Measurements from ENCODE around the gene GALNT7. TPM values are rescaled to one million over a fixed set of nuclear protein-coding genes. Genes with fewer than 3 reads are reported as not detected.

Gene GALNT7
- total RNA-seq, 1 donor from 2014 or later: 29.6 TPM

- no peak for DNase-seq (ENCODE audit: low spot score)
Measured at GRCh38 chr4:173261052-173261451, 92.4 kb downstream of the GALNT7 start.

DNA sequence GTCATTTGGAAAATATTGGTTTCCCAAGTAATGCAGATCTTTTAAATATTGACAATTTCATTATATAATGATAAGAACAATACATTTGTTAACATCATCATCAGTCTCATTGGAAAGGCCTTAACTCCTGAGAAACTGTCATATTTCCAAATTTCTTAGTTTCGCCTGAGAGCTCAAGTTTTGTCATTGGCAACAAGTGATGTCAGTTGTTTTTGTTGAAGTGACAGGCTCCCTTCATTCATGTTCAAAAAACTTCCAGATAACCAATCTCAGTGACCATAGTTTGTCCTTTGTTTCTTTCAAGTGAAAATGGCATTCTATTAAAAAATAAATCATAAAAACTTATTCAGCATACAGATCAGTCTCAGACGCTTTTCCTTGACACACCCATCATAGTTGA lies 93.8 kb downstream of the GALNT7 start:
- DNase-seq (ENCODE audit: low spot score): no peak

DNA sequence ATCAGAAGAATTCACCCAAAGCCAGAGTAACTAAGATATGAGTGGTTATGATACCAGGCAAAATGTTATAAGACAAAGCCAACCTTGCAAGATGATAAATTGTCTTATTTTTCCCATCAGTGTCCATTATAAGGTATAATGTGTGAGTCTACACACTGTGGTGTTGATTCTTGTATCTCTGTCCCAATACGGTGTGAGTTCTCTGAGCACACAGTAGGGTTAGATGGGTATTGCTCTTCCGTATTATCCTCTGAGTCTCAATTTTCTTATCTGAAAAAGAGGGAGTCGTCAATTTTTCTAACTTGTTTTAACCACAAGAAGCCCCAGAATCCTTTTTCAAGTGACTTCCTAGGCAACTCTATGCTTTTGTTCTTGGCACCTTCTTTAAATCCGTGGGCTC lies 95.6 kb downstream of the GALNT7 start:
- no peak for DNase-seq (ENCODE audit: low spot score)

- peak; percentile 80 for DNase-seq (ENCODE audit: low spot score)
Measured at GRCh38 chr4:173264684-173265185, 96.1 kb downstream of the GALNT7 start.

GRCh38 chr4:173265751-173266150 lies 97.1 kb downstream of the GALNT7 start:
- DNase-seq (ENCODE audit: low spot score): peak; percentile 97

GRCh38 chr4:173267711-173268110 lies 99.1 kb downstream of the GALNT7 start:
- no peak for DNase-seq (ENCODE audit: low spot score)

GRCh38 chr4:173269280-173269679 lies 100.7 kb downstream of the GALNT7 start:
- DNase-seq (ENCODE audit: low spot score): no peak

GRCh38 chr4:173270312-173271027 lies 101.9 kb downstream of the GALNT7 start:
- peak; percentile 96 for DNase-seq (ENCODE audit: low spot score)

DNA sequence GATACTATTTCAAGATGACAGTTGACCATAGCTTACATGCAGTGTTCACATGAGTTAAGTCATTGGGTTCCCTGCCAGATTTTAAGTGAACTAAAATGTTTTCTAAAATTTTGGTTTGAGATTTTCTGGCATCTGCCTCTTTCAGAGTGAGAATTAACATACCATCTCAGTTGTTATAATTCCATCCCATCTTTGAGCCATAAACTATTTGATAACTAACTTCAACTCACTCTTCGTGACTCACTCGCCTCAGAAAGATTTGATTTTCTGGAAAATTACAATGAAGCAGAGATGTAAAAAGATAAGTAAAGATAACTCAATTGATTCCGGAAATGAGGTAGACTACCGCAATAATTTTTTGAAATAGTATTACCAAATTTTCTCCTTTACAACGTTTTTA lies 103.7 kb downstream of the GALNT7 start:
- DNase-seq (ENCODE audit: low spot score): no peak

- DNase-seq (ENCODE audit: low spot score): no peak
Measured at GRCh38 chr4:173272996-173273395, 104.4 kb downstream of the GALNT7 start.

DNA sequence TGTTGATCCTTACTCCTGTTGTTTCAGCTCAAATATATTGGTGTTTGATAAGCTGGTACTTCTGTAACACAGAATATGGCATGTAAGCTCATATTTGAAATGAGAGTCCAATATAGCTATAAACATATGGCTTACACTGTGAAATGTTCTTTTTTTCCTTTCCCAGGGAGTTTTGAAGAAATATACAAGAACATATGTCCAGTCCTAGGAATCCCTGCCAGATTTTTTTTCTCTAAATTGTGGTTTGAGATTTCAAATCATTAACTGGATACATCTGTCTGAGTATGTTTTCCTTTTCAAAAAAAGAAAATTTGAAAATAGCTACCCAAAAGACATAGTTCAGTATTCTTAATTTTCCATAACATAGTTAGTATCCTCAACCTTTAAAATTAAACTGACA lies 105.3 kb downstream of the GALNT7 start:
- peak; percentile 70 for DNase-seq (ENCODE audit: low spot score)

- DNase-seq (ENCODE audit: low spot score): no peak
Measured at GRCh38 chr4:173274744-173275143, 106.1 kb downstream of the GALNT7 start.

GRCh38 chr4:173275150-173275549 lies 106.5 kb downstream of the GALNT7 start:
- no peak for DNase-seq (ENCODE audit: low spot score)

- DNase-seq (ENCODE audit: low spot score): no peak
Measured at GRCh38 chr4:173277340-173277739, 108.7 kb downstream of the GALNT7 start.

GRCh38 chr4:173280998-173281397 lies 112.4 kb downstream of the GALNT7 start:
- no peak for DNase-seq (ENCODE audit: low spot score)

DNA sequence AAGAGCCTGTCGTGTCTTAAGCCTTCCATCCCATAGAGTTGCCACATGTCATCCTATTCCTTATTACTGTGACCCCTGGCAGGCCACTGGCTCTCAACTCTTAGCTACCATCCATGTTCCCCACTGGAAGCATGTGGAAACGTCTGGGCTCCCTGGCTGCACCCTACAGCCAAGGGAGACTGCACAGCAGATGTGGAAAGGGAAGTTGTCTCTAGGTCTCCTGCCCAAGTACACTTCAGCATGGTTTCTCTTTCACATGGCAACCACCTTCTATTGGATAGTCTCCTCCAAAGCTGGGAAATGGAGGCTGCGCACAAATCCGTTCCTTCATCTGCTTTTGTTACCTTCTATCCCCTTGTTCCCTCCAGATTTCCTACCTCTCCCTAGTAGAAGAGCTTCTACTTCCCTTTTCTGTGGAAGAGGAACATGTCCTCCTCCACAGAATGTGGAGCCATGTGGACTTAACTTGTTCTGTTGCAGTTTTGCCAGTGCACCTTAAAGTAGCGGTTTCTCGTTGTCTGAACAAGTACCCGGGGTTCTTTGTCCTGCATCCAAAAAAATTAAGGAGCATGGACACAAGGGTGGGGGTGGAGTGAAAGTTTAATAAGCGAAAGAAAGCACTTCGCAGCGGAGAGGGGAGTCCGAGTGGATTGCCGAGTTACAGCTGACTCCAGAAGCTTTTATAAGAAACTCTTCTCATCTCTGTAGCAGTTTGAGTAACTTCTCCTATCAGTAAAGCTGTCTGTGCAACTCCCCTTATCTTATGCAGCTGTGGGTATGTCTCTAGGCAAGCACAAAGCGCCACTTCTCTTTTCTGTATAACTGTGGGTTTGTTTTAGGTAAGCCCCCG lies 113.0 kb downstream of the GALNT7 start:
- peak; percentile 68 for DNase-seq (ENCODE audit: low spot score)

DNA sequence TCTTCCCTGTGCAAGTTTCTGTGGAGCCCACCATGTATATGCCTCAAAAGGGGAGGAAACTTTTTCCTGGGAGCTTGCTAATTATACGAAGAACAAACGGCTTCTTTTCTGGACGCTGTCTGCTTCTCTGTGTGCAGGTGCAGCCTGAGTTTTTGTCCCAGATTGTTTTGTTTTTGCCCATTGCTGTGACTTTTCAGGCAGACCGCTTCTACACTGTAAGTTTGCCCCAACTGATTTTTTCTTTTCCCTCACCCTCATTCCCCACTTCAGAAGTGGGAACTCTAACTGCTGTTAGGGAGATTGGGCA lies 113.6 kb downstream of the GALNT7 start:
- DNase-seq (ENCODE audit: low spot score): no peak

- DNase-seq (ENCODE audit: low spot score): no peak
Measured at GRCh38 chr4:173282626-173283025, 114.0 kb downstream of the GALNT7 start.

DNA sequence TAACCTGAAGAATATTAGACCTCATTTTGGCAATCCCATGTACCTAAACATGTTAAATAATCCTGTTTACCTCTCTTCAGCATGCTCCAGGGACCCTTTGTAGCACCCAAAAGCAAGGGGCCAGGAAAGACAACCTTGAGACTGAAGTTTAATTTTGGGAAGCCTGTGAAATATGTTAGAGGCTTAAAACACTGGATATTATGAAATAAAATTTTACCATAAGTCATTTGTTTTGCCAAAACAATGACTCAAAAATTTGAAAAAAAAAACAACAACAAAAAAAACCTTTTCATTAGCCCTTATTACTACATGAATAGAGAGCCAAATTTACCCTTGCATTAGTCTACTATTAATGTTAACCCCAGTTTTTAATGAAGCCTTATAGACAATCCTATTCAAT lies 115.9 kb downstream of the GALNT7 start:
- no peak for DNase-seq (ENCODE audit: low spot score)

- no peak for DNase-seq (ENCODE audit: low spot score)
Measured at GRCh38 chr4:173287486-173287885, 118.9 kb downstream of the GALNT7 start.

- DNase-seq (ENCODE audit: low spot score): peak; percentile 82
Measured at GRCh38 chr4:173288296-173288695, 119.7 kb downstream of the GALNT7 start.

- DNase-seq (ENCODE audit: low spot score): no peak
Measured at GRCh38 chr4:173288698-173289352, 120.2 kb downstream of the GALNT7 start.
